ENCODE measurements around the gene DACT2.

DACT2 gene

DNA sequence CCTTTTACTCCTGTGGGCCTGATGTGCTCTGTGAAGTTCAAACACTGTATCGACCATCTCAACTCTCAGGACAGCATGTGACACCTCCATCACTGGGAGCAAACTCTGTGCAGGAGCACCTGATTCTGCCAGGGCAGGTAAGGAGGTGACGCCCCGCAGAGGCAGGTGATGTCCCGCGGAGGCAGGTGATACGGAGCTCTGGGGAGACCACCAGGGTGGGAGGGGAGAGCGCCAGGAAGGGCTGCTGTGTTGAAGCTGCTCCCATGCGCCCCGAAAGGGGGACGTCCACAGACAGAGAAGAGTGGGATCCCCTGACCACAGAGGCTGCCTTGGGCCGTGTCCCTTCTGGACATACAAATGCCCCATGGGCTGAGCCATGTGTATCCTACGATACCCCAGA is 58.3 kb downstream of the DACT2 start:
- DNase-seq (ENCODE audit: low spot score), result no peak

DNA sequence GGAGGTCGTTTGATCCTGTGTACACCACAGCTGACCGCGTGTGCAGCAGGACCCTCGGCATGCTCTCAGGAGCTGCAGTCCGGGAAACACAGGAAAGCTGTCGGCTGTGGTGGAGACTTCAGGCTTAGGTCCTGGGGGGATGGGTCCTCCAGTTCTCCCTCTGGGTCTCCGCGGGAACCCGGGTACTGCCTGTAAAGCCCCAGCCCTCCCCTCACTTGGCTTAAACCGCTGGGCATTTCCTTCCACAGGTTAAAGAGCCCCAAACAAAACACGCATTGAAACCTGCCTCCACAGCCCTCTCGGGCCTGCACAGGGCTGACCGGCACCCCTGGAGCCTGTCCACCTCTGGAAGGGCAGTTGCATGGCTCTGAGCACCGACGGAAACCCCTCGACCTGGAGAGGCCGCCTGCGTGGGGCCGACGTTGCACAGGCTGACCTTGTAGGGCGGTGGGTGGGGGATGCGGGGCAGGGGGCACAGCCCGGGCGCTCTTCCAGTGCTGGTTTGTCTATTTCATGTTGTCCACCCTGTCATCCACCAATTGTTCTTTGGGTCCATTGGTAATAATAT is 59.1 kb downstream of the DACT2 start:
- DNase-seq (ENCODE audit: low spot score), result no peak

- DNase-seq (ENCODE audit: low spot score), result no peak
Measured at GRCh38 chr6:168258795-168259194, 60.8 kb downstream of the DACT2 start.

- DNase-seq (ENCODE audit: low spot score), result no peak
Measured at GRCh38 chr6:168256940-168257339, 62.6 kb downstream of the DACT2 start.

Data from D341Med (cell line).